HG03097 (cell line): ENCODE measurements around the gene NACAD.
"Not testable (repeated sequence)": the region's sequence is repeated elsewhere in the genome, so short reads cannot be mapped to it uniquely, and the experiment has no call there.

ENCODE experiments used
- ATAC-seq: cut with Tn5 transposase; IDR thresholded peaks from one replicate; pipeline ENCODE4 v1.9.1; 2021; ENCODE audit not compliant: unreplicated experiment, low FRiP score

Gene NACAD

DNA sequence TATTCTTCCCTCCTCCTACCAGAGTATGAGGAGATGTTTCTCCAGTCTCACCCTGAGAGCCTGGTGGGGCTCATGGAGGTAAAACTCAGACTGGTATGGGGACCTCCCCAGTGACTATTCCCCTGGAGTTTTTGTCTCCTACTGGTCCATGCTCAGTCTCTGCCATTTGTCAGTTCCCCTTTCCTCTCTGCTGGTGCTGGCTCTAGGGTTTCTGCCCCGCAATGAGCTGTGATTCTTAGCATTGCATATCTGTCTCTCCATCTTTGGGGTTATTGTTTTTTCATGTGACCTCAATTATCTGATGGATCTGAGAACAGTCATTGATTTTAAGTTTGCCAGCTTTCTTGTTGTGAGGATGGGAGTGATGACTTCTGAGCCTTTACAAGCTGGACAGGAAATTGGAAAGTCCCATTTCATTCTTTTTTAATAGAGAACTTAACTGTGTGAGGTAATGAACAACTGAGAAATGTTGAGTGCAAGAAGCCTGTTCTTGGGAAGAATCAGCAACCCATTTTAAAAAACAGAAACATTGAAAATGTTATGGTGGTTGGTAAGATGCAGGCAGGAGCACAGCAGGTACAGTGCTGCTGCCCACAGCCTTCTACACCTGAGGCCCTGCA lies 26.9 kb downstream of the NACAD start:
- ATAC-seq, result no peak

GRCh38 chr7:45061352-45061751 lies 27.4 kb downstream of the NACAD start:
- no peak for ATAC-seq

DNA sequence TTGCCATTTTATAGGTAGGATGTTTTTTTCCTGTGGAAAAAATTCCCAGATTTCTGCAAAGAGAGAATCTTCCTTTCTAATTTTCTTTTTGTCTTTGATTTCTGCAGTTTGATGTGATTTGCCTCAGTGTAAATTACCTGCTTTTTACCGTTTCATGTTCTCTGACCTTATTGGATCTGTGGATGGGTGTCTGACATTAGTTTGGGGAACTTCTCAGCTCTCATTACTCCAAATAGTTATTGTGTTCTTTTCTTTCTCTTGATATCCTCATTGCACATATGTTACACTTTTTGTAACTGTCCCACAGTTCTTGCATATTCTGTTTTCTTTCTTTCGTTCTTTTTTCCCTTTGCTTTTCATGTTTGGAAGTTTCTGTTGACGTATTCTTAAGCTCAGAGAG lies 28.5 kb downstream of the NACAD start:
- ATAC-seq, result no peak

- no peak for ATAC-seq
These were observed 30.9 kb downstream of the NACAD start for GRCh38 chr7:45057878-45058277.

DNA sequence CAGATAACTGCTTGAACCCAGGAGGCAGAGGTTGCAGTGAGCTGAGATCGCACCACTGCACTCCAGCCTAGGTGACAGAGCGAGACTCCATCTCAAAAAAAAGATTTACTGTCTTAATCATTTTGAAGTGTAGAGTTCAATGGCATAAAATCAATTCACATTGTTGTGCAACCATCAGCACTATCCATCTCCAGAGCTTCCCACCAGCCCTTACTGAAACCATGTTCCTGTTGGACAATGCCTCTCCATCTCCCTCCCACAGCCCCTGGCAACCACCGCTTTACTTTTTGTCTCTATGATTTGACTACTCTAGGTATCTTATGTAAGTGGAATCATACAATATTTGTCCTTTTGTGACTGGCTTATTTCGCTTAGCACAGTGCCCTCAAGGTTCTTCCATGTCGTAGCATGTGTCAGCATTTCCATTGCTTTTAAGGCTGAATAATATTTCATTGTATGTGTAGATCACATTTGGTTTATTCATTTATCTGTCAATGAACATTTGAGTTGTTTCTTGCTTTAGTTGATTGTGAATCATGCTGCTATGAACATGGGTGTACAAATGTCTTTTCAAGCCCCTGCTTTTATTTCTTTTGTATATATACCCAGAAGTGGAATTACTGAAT lies 33.1 kb downstream of the NACAD start:
- no peak for ATAC-seq

DNA sequence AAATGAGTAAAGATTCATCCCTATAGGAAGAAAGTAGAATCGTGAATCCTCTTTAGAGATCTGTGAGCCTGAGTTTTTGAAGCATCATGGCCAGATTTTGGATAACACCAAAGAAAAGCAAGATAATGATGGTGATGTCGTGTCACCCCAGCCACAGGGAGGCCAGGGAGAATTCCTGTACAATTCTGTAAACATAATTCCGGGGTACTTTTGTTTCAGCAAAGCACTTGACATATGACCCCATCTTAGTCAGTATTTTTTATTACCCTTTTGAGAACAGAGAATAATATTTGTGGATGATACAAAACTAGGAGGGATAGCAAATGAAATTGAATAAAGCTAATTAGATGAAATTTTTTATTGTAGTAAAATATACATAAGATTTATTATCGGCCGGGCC lies 33.8 kb downstream of the NACAD start:
- ATAC-seq, result no peak

- no peak for ATAC-seq
These were observed 34.3 kb downstream of the NACAD start for GRCh38 chr7:45054442-45054841.

DNA sequence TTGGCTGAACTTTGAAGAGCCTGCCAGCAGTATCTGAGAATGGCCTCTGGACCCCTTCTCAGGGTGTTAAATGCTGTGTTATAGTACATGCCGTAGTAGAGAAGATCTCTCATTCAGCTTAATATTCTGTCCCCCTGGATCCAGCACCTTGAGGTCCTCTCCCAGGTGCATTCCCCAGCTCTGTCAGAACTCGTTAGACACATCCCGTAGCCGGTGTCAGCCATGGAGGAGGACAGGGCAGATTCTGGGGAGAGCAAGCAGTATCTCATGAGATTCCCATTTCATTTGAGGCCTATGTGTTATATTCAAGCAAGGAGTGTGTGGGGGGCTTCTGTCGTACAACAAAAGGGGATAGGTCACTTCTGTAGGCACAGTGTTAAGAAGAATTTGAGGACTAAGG lies 34.8 kb downstream of the NACAD start:
- ATAC-seq, result no peak

- ATAC-seq, result no peak
These were observed 35.4 kb downstream of the NACAD start for GRCh38 chr7:45053401-45053800.

GRCh38 chr7:45052011-45052410 lies 36.8 kb downstream of the NACAD start:
- no peak for ATAC-seq

- ATAC-seq, result no peak
These were observed 38.6 kb downstream of the NACAD start for GRCh38 chr7:45050198-45050597.

DNA sequence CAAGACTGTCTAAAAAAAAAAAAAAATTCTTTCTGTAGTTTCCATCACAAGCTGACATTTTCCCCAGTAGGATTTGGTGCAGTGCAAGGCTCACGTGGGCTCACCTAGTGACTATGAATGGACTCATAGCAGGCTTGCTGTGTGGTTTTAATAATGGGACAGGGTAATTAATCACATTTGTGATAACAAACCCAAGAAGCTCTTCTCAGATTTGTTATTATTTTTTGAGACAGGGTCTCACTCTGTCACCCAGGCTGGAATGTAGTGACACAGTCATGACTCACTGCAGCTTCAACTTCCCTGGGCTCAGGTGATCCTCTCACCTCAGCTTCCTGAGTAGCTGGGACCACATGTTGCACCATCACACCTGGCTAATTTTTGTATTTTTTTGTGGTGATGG lies 40.0 kb downstream of the NACAD start:
- ATAC-seq, result no peak

GRCh38 chr7:45044338-45044737 lies 44.4 kb downstream of the NACAD start:
- ATAC-seq, result no peak

DNA sequence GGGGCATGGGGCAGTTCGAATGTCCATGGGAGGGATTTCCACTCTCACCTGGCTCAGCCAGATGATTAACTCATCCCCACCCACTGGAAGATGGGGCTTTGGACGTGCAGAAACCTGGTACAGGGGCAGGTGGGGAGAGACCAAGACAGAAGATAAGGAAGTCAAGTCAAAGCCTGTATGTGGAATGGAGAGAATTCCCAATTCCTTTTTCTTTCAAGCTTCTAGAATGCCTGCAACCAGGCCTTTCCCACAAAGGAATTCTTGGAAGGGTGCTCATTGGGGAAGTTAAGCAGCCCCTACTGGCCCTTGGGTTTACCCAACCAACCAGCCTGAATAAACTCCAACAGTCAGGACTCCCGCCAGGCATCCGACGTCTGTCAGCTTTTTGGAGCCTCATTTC lies 49.7 kb downstream of the NACAD start:
- ATAC-seq, result no peak

- no peak for ATAC-seq
These were observed 50.9 kb downstream of the NACAD start for GRCh38 chr7:45037876-45038275.

DNA sequence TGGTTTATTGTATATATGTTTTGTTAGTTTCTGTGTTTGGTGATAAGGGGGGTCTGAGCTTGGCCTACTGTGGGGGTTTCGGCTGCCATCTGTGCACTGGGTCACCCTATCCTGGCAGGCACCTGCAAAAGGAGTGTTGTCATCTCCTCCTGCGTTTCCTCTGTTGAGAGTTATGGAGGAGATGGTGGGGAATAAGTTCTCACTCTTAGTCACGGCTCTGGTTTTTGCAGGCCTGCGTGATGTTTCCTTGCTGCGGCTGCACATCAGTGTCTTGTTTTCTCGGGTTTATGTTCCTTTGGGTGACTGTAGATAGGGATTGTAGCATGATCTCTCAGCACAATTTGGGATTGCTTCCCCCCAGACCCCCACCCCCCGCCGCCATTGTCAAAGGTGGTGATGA lies 52.0 kb downstream of the NACAD start:
- ATAC-seq, result no peak

DNA sequence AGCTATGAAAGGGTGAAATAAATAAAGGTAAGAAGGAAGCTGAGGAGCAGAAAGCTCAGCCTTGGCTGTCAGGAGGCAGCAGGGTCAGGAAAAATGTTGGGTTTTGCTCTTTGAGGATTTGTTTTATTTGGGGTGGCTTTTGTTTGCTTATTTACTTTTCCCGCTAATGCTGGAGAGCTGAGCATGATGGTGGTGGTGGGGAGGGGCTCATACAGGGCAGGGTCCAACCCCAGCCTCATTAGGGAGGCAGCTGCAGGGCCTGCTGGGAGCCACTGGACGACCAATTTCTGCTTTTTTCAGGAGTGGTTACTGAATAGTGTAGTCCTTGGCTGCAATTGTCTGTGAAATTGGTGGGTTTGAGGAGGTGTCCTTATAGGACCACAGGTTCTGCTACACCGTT lies 52.5 kb downstream of the NACAD start:
- no peak for ATAC-seq

DNA sequence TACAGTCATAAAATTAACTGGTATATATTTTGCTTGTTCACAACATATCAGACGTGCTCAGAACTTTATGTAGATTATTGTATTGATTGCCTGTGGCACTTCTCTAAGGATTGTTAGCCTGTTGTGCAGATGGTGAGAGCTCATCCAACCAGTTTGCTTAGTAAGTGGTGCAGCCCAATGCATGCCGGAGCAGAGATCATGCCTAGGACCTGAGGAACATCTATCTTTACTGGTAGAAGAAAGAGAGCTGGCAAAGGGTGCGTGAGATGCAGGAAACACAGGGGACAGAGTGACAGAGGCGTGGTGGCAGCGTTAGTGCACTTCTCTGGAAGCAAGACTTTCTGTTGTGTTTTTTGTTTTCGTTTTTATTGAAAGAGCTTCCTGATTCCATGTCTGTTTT lies 52.9 kb downstream of the NACAD start:
- ATAC-seq, result no peak

DNA sequence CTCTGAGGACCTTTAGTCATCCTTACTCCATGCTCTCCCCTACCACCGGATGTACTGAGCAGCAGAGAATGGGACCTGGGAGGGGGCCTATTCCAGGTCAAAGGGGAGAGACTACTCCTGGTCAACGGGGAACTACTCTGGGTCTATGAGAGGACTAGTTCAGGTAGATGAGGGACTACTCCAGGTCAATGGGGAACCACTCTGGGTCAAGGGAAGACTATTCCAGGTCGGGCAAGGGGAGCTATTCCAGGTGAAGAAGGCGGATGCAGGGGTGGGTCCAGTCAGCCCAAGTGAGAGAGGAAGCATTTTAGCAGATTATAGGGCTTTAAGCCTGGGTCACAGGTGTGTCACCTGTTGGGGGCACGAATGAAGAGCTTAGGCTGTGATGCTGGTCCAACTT lies 53.4 kb downstream of the NACAD start:
- ATAC-seq, result no peak

DNA sequence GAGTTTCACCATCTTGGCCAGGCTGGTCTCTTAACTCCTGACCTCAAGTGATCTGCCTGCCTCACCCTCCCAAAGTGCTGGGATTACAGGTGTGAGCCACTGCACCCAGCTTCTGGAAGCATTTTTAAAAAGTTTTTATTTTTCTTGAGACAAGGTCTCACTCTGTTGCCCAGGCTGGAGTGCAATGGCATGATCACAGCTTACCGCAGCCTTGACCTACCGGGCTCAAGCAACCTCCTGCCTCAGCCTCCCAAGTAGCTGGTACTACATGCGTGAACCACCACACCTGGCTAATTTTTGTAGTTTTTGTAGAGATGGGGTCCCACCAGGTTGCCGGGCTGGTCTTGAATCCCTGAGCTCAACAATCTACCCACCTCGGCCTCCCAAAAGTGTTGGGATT lies 54.1 kb downstream of the NACAD start:
- ATAC-seq, result not testable (repeated sequence)

DNA sequence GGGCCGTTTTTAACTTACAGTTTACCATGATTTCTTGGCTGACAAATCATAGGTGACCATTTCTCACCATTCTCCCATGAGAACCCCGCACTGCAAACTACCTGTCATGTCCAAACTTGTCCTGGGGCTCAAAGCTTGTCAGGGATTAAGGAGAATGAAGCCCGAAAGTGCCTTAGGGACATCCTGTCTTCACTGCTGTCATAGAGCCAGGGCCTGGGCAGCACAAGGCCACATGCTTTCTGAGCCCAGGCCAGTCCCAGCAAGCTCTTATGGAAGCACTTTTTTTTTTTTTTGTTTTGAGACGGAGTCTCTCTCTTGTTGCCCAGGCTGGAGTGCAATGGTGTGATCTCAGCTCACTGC lies 54.9 kb downstream of the NACAD start:
- ATAC-seq, result no peak

DNA sequence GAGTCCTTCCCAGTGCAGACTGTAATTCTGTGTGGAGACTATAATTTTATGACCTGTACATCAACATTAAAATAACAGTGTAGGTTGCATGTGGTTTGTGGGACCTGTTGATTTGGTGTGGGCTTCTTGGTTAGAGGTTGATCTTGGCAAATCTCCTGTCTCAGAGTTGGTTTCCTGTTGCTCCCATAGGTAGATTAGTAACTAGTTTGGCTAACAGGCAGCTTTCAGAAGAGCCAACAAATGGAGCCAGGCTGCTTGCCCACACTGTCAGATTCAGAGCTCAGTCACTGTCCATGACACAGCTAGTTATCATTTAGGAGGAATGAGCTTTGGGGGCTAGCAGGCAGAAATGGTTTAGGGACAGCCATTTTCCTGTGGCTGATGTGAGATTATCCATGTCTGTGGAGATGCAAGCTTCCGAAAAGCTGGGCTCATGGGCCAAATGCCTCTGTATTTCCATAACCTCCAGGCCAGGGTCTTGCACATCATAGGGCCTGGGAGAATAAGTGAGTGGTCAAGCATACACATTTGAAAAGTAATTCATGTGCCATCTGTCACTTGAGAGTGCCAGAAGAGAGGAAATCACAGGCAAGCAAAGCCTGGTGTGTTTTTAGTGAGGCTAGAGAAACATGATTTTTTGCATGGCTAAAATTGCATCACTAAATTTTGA lies 55.4 kb downstream of the NACAD start:
- no peak for ATAC-seq
